ENCODE results near the gene BRDT. TPM values are rescaled to one million over a fixed set of nuclear protein-coding genes. Genes with fewer than 3 reads are reported as not detected.
"Not testable (repeated sequence)": the region's sequence is repeated elsewhere in the genome, so short reads cannot be mapped to it uniquely, and the experiment has no call there.

The BRDT gene
- total RNA-seq, 1 donor from 2014 or later: 0.25 TPM

DNA sequence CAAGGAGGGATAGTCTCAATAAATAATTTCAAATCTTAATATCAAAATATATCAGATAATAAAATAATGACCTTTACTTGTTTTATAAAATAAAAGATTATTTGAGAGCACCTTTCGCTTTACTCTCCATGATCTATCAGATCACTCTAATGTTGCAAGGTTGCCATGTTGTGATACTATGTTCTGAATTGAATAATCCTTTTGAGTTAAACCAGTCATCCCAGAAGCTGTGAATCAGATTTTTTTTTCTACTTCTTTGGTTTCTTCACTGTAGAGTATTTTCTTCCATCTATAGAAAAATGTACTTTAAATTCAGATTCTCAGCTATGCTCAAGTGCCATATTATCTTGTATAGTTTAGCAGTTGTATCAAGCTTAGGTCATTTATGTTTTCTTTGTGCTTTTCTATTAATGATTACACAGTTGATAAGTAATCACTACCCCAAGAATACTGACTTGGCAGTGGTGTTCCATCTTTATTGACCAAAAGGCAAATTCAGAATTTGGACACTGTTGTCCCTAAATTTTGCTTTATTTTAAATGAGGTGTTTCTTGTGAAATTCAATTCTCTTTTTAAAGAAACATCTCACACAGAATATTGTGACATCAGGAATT, 32.9 kb downstream of the BRDT start:
- intact Hi-C loops (cut with micrococcal nuclease): no loop called here

DNA sequence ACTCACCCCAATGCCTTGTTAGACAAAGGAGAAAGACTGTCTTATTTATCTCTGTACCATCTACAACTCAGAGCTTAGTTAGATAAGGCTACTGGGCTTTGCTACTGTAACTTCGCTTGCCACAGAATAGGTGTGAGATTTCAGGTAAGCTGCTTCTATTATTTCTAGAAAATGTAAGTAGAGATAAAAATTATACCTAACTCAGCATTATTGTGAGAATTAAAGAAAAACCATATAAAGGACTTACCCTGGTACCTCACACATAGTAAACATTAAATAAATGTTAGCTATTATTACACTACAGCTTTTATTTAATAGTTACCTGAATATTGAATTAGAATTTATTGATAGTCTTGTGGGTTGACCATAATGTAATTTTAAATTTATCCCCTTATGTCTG, 44.1 kb downstream of the BRDT start:
- intact Hi-C loops (cut with micrococcal nuclease): no loop called here

GRCh38 chr1:91997607-91998195, 48.5 kb downstream of the BRDT start:
- intact Hi-C loops (cut with micrococcal nuclease): loop anchor here (1.0 to 5.0 kb wide), 5 partner anchors 294 to 821 kb away; partner anchors contain the start of genes GFI1, GLMN and RPAP2

- intact Hi-C loops (cut with micrococcal nuclease): no loop called here
Observed at GRCh38 chr1:92004129-92004528, 54.9 kb downstream of the BRDT start.

GRCh38 chr1:92013923-92014322, 64.7 kb downstream of the BRDT start:
- intact Hi-C loops (cut with micrococcal nuclease): no loop called here

- intact Hi-C loops (cut with micrococcal nuclease): no loop called here
Observed at GRCh38 chr1:92016720-92017316, 67.6 kb downstream of the BRDT start.

DNA sequence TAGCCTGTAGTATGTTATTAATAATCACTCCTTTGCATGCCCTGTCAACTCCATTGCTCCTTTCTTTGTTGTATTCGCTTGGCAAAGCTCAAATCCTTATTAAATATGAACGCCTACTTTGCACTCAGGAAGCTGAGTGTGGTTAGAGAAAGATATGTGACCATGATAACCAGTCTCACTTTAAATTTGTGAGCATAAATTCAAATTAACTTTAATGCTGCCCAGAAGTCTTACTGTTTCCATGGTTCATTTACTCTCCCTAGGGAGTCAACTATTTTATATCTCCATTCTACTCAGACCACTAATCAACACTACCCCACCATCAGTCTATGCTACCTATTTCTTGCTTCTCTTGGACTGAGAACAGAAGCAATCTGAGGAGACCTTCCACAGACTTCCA, 68.5 kb downstream of the BRDT start:
- intact Hi-C loops (cut with micrococcal nuclease): no loop called here

DNA sequence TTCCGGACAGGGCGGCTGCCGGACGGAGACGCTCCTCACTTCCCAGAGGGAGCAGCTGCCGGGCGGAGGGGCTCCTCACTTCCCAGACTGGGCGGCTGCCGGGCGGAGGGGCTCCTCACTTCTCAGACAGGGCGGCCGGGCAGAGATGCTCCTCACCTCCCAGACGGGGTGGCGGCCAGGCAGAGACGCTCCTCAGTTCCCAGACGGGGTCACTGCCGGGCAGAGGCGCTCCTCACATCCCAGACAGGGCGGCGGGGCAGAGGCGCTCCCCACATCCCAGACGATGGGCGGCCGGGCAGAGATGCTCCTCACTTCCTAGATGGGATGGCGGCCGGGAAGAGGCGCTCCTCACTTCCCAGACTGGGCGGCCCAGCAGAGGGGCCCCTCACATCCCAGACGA, 76.8 kb downstream of the BRDT start:
- intact Hi-C loops (cut with micrococcal nuclease): not testable (repeated sequence)

DNA sequence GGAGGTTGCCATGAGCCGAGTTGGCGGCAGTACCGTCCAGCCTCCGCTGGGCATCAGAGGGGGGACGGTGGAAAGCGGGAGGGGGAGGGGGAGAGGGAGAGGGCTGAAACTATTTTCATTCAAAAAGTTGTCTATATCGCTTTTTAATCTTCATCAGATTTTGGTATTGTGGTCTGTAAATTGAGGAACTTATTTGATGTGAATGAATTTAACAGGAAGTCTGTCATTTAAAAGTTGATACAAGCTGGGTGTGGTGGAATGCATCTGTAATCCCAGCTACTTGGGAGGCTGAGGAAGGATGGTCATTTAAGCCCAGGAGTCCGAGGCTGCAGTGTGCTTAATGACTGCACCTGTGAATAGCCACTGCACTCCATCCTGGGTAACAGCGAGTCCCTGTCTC, 77.6 kb downstream of the BRDT start:
- intact Hi-C loops (cut with micrococcal nuclease): no loop called here

GRCh38 chr1:92029241-92029922, 80.2 kb downstream of the BRDT start:
- intact Hi-C loops (cut with micrococcal nuclease): no loop called here

- intact Hi-C loops (cut with micrococcal nuclease): no loop called here
Observed at GRCh38 chr1:92030656-92031107, 81.5 kb downstream of the BRDT start.

DNA sequence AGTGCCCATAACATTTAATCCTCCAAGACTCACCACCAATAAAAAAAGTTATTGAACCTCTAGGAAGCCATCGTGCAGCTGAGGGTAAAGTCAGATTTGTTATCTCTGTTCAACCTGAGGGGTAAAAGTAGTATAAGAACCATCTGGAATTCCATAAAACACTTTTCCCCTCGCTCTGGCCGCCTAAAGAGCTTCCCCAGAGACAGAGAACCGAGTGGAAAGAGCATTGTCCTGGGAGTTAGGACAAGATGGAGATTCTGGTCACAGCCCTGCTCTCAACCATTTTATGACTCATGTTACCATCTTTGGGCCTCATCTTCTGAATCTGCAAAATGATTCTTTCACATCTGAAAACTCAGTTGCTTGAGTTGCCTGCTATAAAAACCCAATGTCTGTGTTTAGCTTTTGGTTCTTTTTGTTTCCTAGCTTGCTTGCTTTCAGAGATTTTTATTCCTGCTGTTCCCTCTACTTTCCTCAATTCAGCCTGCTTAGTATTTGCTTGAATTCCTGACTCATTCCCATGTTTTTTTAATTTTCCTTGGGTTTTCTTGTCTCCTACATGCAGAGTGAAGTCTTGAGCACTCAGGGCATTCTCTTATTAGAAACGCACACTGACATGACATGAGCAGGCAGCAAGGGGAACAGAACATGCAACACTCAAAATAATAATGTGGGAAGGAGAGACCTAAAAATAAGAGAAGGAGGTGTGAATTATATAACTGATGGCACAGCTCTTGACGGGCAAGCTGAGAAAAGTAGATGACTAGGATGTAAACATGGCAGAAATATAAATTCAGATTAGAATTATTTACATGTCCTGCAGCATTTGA, 82.3 kb downstream of the BRDT start:
- intact Hi-C loops (cut with micrococcal nuclease): no loop called here

DNA sequence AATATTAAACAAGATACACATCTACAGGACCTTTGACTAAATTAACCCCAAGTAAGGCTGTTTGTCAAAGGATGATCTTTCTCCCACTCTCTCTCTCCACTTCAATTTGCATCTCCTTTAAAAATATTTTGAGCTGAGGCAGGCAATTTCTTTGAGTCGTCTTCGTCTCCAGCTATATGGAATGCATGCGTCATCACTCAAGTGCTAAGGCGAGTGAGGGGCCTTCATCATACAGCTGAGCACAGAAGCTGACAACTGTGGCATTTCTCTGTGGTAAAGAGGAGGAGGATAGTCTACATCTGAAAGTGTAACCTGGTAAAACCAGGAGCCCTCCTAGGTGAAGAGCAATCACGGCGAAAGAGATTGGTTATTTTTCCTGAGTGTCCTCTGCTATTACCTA, 88.2 kb downstream of the BRDT start:
- intact Hi-C loops (cut with micrococcal nuclease): no loop called here

DNA sequence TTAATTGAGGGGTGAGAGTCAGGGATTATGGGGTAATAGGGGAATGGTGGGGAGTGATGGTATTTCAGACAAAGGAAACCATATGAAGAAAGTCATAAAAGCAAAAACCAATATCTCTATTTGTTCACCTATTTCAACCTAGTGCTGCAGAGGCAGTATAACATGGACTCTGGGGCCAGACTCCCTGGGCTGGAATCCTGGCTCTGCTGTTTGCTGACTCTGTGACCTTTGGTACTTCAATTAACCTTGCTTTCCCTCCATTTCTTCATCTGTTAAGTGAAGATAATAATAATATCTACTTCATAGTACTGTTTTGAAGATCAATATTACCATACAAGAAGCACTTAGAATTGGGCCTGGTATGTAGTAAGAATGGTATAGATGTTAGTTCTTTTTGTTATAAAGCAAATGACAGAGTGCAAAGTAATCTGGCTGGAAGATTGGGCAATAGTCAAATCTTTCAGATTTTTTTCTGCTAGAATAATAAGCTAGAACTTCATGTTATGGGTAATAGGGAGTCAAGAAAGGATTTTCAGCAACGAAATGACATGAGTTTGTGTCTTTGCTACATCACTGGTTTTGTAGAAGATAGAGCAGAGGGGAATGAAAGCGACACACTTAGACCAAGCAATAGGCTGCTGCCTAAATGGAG, 89.6 kb downstream of the BRDT start:
- intact Hi-C loops (cut with micrococcal nuclease): no loop called here

GRCh38 chr1:92040971-92041370, 91.8 kb downstream of the BRDT start:
- intact Hi-C loops (cut with micrococcal nuclease): no loop called here

DNA sequence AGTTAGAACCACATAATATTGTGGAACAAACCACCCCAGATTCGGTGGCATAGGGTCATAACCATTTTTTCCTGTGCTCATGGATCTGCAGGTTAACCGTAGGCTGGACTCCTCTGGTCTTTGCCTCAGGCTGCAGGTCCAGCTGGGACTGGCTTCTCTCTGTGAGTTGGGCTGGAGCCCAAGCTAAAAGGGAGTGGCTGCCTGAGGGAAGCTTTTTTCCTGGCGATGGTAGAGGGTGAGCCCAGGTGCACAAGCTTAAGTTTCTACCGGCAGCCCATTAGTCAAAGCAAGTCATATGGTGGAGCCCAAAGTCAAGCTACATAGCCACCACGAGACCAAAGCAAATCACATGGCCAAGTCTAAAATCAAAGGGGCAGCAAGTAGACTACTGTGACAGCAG, 94.4 kb downstream of the BRDT start:
- intact Hi-C loops (cut with micrococcal nuclease): no loop called here

GRCh38 chr1:92045766-92046495, 96.7 kb downstream of the BRDT start:
- intact Hi-C loops (cut with micrococcal nuclease): no loop called here

DNA sequence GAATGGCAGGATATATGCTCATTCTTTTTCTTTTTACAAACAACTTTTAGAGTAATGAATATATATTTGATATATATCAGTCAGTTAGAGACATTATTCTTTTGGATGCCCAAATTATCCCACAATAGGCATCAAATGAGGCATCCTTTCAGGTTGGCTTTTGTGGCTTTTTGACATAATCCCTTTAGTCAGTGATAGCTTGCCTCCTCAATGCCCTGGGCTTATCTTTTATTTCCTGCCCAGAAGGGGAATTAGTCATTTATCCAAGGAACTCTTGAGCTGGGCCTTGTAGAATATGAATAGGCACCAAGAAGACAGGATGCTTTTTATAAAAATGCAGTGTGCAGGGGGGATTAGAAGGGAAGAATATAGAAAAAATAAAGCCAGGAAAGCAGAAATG, 102.7 kb downstream of the BRDT start:
- intact Hi-C loops (cut with micrococcal nuclease): no loop called here

All from T-helper 1 cell treated with Interleukin-12 subunit alpha and Interleukin-12 subunit beta and Interleukin-4 antibody, amounts not matched to agents 30 ng/mL and 1 ng/mL, for 36 hours (primary cell).